Germinal center (tissue), 1 donor: ENCODE results near the gene NPC1L1.
A peak's percentile ranks its signal among the peaks of the same experiment; 100 is the strongest.
"Not testable (repeated sequence)": the region's sequence is repeated elsewhere in the genome, so short reads cannot be mapped to it uniquely, and the experiment has no call there.

ENCODE experiments used
- DNase-seq: peaks from one replicate; pipeline ENCODE4 v3.0.0; 2012; ENCODE audit warnings: mixed read lengths, low spot score

The NPC1L1 gene

DNA sequence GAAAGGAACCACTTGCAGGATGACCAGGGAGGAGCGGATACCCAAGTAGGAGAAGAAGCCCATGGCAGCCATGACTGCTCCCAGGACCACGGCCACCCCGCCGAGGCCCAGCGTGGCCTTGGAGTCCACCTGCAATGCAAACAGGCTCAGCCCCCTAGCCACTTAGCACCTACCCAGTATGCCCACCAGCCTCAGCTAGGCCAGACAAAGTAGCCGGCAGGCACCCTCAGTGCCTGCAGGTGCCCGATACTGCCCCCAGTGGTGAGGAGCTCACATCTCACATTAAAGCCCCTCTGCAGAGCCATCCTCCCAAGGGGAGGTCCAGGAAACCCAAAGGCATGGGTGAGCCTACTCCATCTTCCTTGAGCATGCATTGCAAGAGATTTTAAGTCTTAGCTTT lies 6.6 kb downstream of the NPC1L1 start:
- peak; percentile 89 for DNase-seq

DNA sequence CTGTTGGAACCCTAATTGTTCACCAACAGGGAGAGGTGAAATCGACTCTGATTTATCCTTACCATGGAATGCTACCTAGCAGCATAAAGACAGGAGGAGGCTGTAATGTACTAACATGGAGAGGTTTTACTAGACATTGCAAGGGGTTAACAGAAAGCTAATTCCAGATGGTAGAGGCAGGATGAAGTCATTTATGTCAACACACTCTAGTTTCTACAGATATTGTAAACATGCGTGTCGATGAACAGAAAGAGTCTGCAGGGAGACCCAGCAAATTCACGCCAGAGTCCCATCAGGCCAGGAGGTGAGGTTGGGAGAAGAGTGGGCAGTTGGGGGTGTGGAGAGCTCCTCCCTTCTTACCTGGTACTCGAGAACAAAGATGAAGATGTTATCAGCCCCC lies 7.0 kb downstream of the NPC1L1 start:
- DNase-seq, result no peak

DNA sequence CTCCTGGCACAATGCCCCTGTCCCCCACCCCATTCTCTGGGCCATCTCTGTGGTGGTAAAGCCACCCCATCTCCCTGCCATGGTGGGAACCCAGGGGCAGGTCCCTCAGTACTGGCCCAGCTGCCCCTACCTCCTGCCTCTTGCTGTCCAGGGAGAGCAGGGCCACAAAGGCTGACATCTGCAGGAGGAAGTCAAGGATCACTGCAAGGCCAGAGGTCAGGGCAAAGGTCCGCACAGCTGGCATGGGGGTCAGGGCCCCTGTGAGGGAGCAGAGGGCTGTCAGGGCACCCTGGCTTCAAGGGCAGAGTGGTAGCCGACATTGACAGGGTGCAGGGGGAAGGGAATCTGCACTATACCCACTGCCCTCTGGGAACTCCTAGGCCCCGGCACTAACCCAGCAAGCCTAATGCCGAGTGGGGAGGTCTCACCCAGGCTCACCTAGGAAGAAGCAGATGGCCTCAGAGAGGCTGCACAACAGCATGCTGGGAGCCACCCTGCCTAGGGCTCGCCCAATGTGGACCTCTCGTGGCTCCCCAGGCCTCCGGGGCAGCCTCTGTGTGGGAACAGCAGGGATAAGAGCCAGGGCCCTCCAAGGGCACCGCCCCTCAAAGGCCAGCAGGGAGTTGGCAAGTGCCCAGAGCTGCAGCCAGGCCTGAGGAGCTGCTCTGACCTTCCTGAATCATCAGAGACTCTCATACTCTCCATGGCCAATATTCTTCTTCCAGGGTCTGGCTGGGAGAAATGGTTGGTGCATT lies 7.7 kb downstream of the NPC1L1 start:
- DNase-seq, result no peak

DNA sequence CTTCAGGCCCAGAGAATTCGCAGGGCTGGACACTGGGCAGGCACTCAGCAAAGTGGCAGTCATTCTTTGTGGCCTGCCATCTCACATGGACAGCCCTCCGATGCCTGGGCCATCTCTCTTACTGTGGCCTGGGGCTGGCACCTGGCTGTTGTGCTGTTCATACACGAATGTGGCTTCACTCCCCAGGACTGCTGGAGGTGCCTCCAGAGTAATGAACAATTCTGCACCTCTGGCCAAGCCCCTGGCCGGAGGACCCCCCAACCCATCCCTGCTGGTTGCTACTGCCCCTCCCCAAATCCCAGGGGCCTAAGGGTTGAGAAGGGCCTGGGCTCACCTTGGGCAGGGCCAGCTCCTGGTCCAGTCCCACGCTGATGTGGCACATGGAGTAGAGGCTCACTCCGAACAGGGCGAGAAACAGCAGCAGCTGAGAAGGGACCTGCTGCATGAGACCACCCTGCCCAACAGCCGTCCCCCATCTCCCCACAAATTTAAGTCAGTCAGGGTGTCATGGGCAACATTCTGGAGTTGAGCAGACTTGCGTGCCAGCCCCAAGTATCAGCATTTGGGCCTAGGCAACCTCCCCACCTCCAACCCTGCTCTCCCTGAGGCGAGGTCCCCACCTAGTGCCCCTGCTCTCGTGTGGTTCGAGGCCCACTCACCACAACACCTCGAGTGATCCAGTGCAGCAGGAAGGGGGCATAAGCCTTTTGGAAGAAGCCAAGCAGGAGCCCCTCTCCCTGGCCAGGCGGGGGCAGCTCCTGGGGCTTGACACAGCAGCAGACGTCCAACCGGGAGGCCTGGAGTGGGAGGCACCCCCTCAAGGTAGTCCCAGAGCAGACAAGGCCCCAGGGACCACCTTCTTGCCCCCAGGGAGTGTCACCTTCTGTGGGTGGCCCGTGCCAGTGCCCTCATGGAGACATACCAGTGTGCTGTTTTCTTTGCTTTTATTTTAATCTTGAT lies 9.4 kb downstream of the NPC1L1 start:
- DNase-seq, result no peak

DNA sequence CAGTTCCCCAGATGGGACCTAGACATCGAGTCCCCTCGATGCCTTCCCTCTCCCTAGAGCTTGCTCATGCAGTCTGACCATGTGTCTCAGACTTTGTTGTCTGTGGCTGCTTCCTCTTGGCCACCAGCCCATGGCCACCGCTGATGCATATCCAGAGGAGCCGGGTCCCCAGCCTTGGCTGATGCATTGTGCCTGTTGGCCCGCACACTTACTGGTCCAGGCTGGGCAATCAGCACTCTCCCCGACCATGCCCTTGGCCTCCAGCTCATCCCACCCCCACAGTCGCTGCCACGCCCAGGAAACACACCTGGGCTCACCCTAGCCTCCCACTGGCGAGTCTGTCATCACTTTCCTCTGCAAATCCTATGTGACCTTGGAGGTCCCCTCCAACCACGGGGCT lies 10.1 kb downstream of the NPC1L1 start:
- no peak for DNase-seq

DNA sequence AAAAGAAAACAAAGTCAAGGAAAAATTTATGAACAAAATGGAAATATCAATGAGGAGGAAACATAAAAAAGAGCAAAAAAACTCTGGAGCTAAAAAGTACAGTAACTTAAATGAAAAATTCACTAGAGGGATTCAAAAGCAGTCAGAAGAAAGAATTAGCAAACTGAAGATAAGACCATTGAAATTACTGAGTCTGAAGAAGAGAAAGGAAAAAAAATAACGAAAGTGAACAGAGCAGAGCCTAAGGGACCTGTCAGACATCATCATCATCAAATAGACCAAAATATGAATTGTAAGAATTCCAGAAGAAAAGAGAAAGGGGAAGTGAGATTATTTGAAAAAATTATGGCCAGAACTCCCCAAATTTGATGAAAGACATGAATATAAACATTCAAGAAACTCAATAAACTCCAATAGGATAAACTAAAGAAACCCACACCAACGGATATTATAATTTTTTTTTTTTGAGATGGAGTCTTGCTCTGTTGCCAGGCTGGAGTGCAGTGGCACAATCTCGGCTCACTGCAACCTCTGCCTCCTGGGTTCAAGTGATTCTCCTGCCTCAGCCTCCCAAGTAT lies 16.2 kb downstream of the NPC1L1 start:
- DNase-seq, result no peak

DNA sequence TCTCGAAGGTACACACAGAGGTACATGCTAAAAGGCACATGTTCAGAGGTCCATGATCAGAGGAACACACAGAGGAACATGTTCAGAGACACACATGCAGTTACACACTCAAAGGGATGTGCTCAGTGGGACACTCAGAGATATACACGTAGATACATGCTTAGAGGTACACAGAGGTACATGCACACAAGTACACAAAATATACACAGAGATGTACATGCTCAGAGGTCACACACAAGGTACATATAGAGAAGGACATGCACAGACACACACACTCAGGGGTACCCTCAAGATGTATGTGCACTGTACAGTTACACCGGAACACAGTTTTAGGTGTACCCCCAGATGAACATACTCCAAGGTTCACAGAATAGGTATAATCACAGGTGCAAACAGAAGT lies 18.8 kb downstream of the NPC1L1 start:
- no peak for DNase-seq

DNA sequence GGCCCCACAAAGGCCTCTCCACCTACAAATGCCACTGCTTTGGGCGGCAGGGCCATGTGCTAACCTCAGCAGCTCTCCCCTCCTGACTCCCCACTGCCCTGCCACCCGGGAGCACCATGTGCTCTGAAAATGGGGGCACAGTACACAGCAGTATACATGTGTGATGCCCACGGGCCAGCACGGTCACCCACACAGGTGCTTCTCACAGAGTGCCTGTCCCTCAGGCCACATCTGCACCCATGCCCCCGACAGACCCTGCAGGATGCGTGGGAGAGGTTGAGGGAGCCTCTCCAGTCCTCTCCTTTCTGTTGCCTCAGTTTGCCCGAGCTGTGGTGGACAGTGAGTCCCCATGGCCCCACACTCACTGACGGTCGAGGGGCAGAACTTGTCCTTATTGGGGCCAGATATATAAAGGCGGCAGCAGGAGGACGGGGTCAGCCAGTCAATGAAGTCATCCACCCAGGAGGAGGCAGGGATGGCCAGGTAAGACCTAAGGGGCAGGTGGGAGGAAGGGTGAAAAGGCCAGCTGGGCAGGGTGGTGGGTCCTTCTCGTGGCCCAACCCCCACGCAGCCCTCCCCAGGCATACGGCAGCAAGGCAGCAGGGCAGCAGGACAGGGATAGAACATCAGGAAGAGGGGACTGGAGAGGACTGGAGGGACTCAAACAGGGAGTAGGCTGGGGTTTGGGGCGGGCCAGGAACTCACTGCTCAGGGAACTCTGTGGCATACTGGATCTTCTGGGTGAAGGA lies 19.6 kb downstream of the NPC1L1 start:
- no peak for DNase-seq

DNA sequence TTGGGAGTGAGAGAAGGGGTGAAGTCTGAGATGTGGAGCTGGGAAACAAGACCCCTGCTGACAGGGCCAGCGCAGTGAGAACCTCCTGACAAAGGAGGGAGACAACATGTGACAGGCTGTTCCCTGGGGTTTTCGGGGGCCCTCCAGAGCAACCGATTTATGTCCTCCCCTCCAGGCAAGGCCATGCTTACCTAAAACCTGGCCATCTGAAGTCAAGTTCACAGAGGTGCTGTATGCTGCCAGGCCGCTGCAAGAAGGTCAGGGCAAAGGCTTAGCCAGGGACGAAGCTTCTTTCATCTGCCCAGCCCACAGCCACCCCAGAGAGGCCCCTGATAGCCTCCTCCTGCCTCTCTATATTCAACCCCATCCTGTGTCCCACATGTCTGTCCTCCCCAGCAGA lies 20.6 kb downstream of the NPC1L1 start:
- DNase-seq, result no peak

DNA sequence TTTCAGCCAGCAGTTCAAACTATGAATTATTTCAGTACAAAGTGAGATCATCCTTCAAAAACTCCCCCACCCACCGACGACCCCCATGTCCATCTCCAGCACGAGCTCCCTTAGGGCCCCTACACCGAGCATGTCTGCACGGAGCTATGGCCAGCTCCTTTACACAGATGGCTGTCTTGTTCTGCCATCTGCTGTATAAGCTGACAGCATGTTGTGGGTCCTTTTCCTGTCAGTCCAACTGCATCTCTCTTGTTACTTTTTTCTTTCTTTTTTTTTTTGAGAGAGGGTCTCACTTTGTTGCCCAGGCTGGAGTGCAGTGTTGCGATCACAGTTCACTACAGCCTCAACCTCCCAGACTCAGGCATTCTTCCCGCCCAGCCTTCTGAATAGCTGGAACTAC lies 21.6 kb downstream of the NPC1L1 start:
- DNase-seq, result no peak

DNA sequence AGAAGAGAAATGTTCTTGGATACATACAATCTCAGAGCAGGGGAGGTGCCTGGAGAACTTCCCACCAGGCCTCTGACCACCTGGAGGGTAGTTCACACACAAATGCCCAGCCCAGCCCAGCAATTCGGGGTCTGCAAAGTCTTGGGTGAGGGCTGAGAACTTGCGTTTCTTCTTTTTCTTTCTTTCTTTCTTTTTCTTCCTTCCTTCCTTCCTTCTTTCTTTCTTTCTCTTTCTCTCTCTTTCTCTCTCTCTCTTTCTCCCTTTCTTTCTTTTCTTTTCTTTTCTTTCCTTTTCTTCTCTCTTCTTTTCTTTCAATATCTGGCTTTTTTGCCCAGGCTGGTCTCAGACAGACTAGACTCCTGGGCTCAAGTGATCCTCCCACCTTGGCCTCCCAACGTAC lies 22.4 kb downstream of the NPC1L1 start:
- no peak for DNase-seq

DNA sequence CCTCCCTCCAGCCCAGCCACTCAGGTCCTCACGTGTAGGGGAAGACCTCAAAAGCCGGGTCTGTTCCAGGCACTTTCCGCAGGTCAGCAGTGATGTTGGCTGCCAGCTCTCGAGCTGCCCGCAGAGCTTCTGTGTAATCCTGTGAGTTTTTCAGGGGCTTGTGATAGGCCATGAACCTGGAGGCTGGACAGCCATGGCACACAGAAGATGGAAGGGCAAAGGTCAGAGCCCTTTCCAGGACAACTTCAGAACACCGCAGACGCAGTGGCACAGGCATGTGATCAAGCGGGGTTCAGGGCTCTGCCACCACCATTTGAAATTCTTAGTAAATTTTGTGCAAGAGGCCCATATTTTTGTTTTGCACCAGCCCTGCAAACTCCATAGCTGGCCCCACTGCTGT lies 24.0 kb downstream of the NPC1L1 start:
- DNase-seq, result no peak

DNA sequence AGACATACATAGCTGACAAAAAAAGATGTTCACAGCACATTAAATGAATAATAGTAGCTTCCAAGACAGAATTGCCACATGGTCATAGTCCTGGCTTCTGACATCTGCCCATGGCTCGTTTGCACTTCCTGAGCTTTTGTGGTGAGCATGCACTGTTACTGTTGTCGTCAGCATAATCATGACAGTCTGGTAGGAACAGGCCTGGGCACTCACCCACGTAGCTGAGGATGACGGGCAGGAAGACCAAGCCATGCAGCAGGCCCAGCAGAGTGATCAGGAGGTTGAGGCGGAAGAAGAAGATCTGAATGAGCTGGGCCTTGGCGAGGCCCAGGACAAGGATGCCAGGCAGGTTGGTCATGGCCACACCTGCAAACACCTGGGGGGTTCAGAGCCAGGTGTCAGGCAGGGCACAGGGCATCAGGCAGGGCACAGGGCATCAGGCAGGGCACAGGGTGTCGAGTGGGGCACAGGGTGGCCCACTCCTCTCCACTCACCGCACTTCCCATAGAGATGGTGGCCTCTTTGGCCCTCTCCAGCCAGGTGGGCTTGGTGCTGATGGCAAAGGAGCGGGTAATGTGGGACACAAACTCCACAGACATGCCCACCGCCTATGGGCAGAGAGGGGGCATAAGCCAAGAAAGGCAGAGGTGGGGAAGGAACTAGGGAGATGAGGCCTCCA lies 25.4 kb downstream of the NPC1L1 start:
- DNase-seq, result no peak

DNA sequence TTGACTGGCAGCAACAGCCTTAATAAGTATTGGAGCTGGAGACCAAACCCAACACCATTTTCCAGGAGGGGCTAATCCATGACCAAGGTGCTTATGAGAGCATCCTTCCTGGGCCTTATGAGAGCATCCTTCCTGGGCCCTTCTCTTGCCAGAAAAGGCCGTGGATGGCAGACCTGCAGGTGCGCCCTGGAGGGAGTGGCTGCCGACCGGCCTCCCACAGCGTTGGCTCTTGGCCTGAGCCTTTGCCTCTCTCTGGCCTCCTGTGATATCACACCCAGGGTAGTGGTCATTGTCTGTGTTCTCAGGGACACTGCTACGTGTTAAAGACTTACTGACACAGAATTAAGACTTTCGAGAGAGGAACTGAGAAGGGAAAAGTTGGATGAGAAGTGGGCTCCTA lies 28.4 kb downstream of the NPC1L1 start:
- DNase-seq, result no peak

DNA sequence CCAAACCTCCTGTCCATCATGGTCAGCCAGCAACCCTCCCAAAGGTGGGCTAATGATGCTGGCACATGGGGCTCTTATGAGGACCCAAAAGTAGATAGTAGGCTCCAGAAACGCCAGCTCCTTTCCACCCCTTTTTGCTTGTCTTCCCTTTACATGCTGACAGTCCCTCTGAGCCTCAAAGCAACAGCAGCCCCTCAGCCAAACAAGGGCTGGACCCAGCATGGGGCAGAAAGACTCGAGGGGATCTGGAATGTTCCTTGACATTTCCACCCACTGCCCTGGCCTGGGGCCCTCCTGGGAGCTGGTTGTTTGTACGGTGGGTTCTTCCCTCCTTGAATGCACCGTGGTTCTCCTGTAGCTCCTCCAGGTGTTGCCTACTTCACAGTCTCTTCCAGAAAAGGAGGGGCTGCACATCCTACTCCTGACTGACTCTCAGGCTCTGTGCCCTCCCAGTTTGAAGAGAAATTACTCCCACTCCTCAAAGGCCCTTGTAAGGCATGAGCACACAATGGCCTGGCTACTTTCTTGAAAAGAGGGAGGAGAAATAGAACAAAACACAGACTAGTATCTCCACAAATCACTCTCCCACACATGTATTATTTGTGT lies 29.2 kb downstream of the NPC1L1 start:
- DNase-seq, result no peak

DNA sequence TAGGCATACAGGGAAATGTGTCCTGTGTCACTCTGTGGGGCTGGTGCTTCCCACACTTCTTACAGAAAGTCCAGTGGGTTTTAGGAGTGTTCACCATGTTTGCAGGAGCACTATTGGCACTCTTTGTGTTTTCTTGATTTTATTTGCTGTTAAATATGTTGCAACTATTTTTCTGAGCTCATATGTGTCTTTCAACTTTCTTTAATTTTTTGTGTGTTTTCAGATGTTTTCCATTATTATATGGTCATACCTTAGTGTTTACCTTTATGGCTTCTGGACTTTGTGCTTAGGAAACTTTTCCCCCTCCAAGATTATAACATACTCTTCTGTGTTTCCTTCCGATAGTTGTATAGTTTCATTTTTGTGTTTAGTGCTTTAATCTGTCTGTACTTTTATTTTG lies 29.9 kb downstream of the NPC1L1 start:
- DNase-seq, result no peak

DNA sequence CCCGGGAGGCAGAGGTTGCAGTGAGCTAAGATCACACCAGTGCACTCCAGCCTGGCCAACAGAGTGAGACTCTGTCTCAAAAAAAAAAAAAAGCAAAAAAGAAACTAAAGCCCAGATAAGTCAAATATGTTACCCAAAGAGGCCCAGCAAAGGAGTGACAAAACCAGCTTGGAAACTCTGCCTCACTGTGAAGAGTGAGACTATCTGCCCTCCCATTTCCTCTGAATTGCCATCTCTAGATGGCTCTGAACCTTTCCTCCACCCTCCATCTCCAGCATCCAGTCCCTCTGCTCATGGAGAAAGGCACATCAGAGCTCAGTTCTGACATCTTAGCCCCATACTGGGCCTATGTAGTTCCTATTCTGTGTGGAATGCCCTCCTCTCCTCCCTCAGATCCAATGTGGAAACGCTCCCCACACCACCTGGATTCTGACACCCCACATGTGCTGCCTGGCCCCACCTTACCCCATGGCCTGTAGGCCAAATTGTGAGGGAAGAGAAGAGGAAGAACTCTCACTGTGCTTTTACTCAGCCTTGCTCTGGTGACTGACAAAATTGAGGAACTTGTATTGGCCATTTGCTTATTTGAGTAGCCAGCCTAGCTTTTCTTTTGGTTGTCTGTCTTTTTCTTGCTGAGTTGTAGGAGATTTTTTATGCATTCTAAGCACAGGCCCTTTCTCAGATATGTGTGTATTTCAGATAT lies 32.7 kb downstream of the NPC1L1 start:
- DNase-seq, result no peak

DNA sequence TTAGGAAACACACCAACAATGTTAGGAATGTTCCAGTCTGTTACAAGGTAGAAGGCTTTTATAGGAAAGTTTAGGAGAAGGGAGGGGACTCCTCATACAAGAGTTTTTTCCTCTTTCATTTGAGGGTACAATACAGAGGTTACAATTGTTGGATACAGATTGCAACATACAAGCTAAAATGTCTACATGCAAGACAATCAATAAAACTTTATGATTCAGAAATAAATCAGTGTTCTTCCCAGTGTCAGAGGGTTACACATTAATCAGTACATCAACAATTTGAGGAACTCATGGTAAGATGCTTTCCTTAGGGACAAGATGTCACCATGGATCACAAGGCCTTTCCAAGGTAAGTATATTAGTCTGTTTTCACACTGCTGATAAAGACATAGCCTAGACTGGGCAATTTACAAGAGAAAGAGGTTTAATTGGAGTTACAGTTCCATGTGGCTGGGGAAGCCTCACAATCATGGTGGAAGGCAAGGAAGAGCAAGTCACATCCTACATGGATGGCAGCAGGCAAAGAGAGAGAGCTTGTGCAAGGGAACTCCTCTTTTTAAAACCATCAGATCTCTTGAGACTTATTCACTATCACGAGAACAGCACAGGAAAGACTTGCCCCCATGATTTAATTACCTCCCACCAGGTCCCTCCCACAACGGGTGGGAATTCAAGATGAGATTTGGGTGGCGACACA lies 34.4 kb downstream of the NPC1L1 start:
- not testable (repeated sequence) for DNase-seq

DNA sequence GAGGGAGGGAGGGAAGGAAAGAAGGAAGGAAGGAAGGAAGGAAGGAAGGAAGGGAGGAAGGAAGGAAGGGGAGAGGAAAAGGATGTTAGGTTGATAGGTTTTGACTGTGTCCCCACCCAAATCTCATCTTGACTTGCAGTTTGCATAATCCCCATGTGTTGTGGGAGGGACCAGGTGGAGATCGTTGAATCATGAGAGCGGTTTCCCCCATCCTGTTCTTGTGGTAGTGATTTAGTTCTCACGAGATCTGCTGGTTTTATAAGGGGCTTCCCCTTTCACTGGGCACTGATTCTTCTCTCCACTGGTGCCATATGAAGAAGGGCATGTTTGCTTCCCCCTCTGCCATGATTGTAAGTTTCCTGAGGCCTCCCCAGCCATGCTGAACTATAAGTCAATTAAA lies 35.5 kb downstream of the NPC1L1 start:
- DNase-seq, result no peak
